Kidney (tissue), 14 donors: ENCODE measurements around the gene DYNC1LI2. TPM values are rescaled to one million over a fixed set of nuclear protein-coding genes. Genes with fewer than 3 reads are reported as not detected.

Source experiments
- DNase-seq, 5 donors: peaks; one replicate each; pipeline ENCODE4 v3.0.0-alpha.2; 2013 to 2020
- FAIRE-seq: peaks from 2 replicates; lab custom pipeline; 2012; peaks lifted over from hg19 to GRCh38; lab: Jason Lieb, UNC
- H3K27ac ChIP-seq, 2 donors: one replicate each; pipeline ENCODE4 v1.7.0; 2013; ENCODE audit warnings: low read depth in 2 of 2, low read length in 2 of 2, inconsistent platforms in 1 of 2
- H3K27me3 ChIP-seq: one replicate; pipeline ENCODE4 v1.7.1; 2013; ENCODE audit warnings: low read length, inconsistent platforms; ENCODE audit not compliant: control insufficient read depth, insufficient read depth
- H3K36me3 ChIP-seq, 3 donors: one replicate each; pipeline versions ENCODE4 v1.7.0 to v1.7.1; 2013; ENCODE audit warnings: low read length in 3 of 3, control low read depth in 1 of 3, inconsistent platforms in 1 of 3; ENCODE audit not compliant: insufficient read depth in 3 of 3, control insufficient read depth in 2 of 3
- H3K4me1 ChIP-seq, 3 donors: one replicate each; pipeline versions ENCODE4 v1.7.0 to v1.7.1; 2013; ENCODE audit warnings: low read length in 3 of 3, inconsistent platforms in 1 of 3, low read depth in 1 of 3; ENCODE audit not compliant: control insufficient read depth in 2 of 3, insufficient read depth in 2 of 3
- H3K4me3 ChIP-seq, 3 donors: one replicate each; pipeline versions ENCODE4 v1.7.0 to v1.8.1; 2013; ENCODE audit warnings: low read length in 3 of 3, control low read depth in 1 of 3, inconsistent platforms in 1 of 3
- H3K9ac ChIP-seq, 3 donors: one replicate each; pipeline versions ENCODE4 v1.7.0 to v1.7.1; 2013; ENCODE audit warnings: low read length in 3 of 3, control low read depth in 1 of 3, inconsistent platforms in 1 of 3
- H3K9me3 ChIP-seq, 3 donors: one replicate each; pipeline versions ENCODE4 v1.7.0 to v1.7.1; 2013; ENCODE audit warnings: low read length in 3 of 3, control low read depth in 1 of 3, inconsistent platforms in 1 of 3; ENCODE audit not compliant: control insufficient read depth in 2 of 3, insufficient read depth in 1 of 3
- CTCF ChIP-seq: IDR thresholded peaks from 3 replicates; pipeline ENCODE4 v1.5.1; 2012; ENCODE audit warnings: mild to moderate bottlenecking, moderate library complexity, borderline replicate concordance; ENCODE audit not compliant: insufficient read depth; ENCODE audit errors: extremely low read depth
- intact Hi-C: fragments of 100-400 bp; cut with DNase I; formaldehyde crosslinking; loops from one replicate; pipeline ENCODE4 v1.11.1; 2022
- polyA plus RNA-seq: library from polyadenylated mRNA; stranded (reverse); fragments of 350-450 nt; fragmentation: Illumina TruSeq; extraction: RNeasy Lipid Tissue Mini Kit (QIAGEN cat#74804); gene quantifications from one replicate; pipeline ENCODE4 v1.2.3, GENCODE V29; 2014; ENCODE audit warnings: low read depth, low replicate concordance; ENCODE audit not compliant: insufficient read depth
- total RNA-seq: library from RNA; stranded (reverse); fragmentation: NEBNext Ultra II Directional; extraction: Animal tissue kit (Norgen Biotek cat#: 25700); gene quantifications from one replicate; pipeline ENCODE4 v1.2.1, GENCODE V29; 2021
- donor health status: control.
- donor health status: control.
- donor health status: control.
- donor health status: control.
- donor health status: control.
- donor health status: DM: yes; HTN: yes; CAD: no.
- donor health status: Normal renal cell carcinoma (clear cell type).

The DYNC1LI2 gene
- total and polyA plus RNA-seq, 2 donors from 2014 or later: 32.0 to 119 TPM

- no peak for FAIRE-seq
Observed at GRCh38 chr16:66714062-66714461, 37.3 kb downstream of the DYNC1LI2 start.

GRCh38 chr16:66713076-66713475 lies 38.3 kb downstream of the DYNC1LI2 start:
- Histone ChIP-seq H3K27ac (no peak overlapping the region), H3K9me3 (no peaks in the 10 kb centered on the region), H3K4me3 (no peak overlapping the region), H3K27me3 (no peaks in the 10 kb centered on the region), H3K9ac (peak overlapping the region in 1 of 3 donors; percentile 34), H3K4me1 (peaks cover 0 to 10% (median 4%) of the 10 kb centered on the region in 3 donors), H3K36me3 (peaks cover 0 to 3% (median 0%) of the 10 kb centered on the region in 3 donors)
- FAIRE-seq (no peak), DNase-seq (peak in 1 of 5 donors; percentile 41)
- TF ChIP-seq CTCF: no peak
- intact Hi-C loops: no loop called here

More at GRCh38 chr16:66714062-66714461, 37.3 kb downstream of the DYNC1LI2 start:
- H3K9ac ChIP-seq: no peak overlapping the region
- H3K27ac ChIP-seq: no peak overlapping the region
- intact Hi-C loops: no loop called here
- no peaks in the 10 kb centered on the region for H3K27me3 ChIP-seq
- no peak for DNase-seq
- TF ChIP-seq CTCF: no peak
- H3K4me3 ChIP-seq: no peak overlapping the region
- peaks cover 0 to 7% (median 4%) of the 10 kb centered on the region in 3 donors for H3K4me1 ChIP-seq
- H3K9me3 ChIP-seq: no peaks in the 10 kb centered on the region
- H3K36me3 ChIP-seq: peaks cover 0 to 3% (median 0%) of the 10 kb centered on the region in 3 donors

GRCh38 chr16:66712512-66712911 lies 38.9 kb downstream of the DYNC1LI2 start:
- FAIRE-seq (no peak), DNase-seq (no peak)
- Histone ChIP-seq H3K36me3 (peaks cover 0 to 3% (median 0%) of the 10 kb centered on the region in 3 donors), H3K4me1 (peaks cover 0 to 10% (median 5%) of the 10 kb centered on the region in 3 donors), H3K9ac (no peak overlapping the region), H3K27me3 (no peaks in the 10 kb centered on the region), H3K9me3 (no peaks in the 10 kb centered on the region), H3K4me3 (no peak overlapping the region), H3K27ac (no peak overlapping the region)
- intact Hi-C loops: no loop called here
- TF ChIP-seq CTCF: no peak

- H3K9me3 ChIP-seq: no peaks in the 10 kb centered on the region
- H3K9ac ChIP-seq: no peak overlapping the region
- H3K27ac ChIP-seq: no peak overlapping the region
- H3K36me3 ChIP-seq: no peaks in the 10 kb centered on the region
- DNase-seq (no peak), FAIRE-seq (no peak)
- no peak overlapping the region for H3K4me3 ChIP-seq
- H3K4me1 ChIP-seq: peaks cover 0 to 12% (median 10%) of the 10 kb centered on the region in 3 donors
- intact Hi-C loops: no loop called here
- no peaks in the 10 kb centered on the region for H3K27me3 ChIP-seq
- TF ChIP-seq CTCF: no peak
Observed at GRCh38 chr16:66711581-66711980, 39.8 kb downstream of the DYNC1LI2 start.
